GM06990 (cell line): Measurements from ENCODE around the gene CPPED1.

Experiments used
- DNase-seq: peaks from one replicate; pipeline ENCODE4 v3.0.0-alpha.2; 2011; ENCODE audit not compliant: insufficient read length; ENCODE audit errors: extremely low read depth
- H3K27me3 ChIP-seq: replicated peaks from 2 replicates; pipeline ENCODE4 v1.6.0; 2011; ENCODE audit warnings: low read length; ENCODE audit not compliant: control insufficient read depth, insufficient read depth
- H3K36me3 ChIP-seq: 2 replicates; pipeline ENCODE4 v1.5.1; 2011; ENCODE audit warnings: low read length; ENCODE audit not compliant: control insufficient read depth, insufficient read depth
- H3K4me3 ChIP-seq: replicated peaks from 2 replicates; pipeline ENCODE4 v1.5.1; 2011; ENCODE audit warnings: low read depth, mild to moderate bottlenecking, control low read depth, low read length
- TF ChIP-seq, protein P1 (sequence below): IDR thresholded peaks from 2 replicates; pipeline ENCODE4 v1.5.1; 2011; ENCODE audit warnings: low read length, control low read depth, mild to moderate bottlenecking, inconsistent platforms; ENCODE audit not compliant: insufficient read depth, poor library complexity, severe bottlenecking

CPPED1 gene

DNA sequence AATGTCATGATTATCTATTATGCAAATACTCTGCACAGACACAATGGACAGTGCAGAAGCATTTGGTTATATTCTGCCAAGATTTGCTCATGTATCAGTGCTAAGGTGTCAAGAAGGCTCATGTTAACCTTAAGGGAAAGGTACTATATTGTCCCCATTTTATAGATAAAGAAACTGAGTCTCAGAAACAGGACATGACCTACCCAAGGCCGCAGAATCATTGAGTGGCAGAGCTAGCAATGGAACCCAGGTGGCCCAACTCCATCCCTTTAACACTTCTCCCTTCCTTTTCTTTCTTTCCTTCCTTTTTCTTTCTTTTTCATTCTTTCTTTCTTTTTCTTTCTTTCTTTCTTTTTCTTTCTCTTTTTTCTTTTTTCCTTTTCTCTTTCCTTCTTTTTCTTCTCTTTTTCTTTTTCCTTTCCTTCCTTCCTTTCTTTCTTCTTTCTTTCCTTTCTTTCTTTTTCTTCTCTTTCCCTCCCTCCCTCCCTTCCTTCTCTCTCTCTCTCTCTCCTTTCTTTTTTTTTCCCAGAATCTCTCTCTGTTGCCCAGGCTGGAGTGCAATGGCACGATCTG is 149.8 kb downstream of the CPPED1 start:
- no peaks in the 10 kb centered on the region for H3K36me3 ChIP-seq
- TF ChIP-seq, protein P1, sequence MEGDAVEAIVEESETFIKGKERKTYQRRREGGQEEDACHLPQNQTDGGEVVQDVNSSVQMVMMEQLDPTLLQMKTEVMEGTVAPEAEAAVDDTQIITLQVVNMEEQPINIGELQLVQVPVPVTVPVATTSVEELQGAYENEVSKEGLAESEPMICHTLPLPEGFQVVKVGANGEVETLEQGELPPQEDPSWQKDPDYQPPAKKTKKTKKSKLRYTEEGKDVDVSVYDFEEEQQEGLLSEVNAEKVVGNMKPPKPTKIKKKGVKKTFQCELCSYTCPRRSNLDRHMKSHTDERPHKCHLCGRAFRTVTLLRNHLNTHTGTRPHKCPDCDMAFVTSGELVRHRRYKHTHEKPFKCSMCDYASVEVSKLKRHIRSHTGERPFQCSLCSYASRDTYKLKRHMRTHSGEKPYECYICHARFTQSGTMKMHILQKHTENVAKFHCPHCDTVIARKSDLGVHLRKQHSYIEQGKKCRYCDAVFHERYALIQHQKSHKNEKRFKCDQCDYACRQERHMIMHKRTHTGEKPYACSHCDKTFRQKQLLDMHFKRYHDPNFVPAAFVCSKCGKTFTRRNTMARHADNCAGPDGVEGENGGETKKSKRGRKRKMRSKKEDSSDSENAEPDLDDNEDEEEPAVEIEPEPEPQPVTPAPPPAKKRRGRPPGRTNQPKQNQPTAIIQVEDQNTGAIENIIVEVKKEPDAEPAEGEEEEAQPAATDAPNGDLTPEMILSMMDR, result no peak
- no peaks in the 10 kb centered on the region for H3K27me3 ChIP-seq
- no peak for DNase-seq
- no peak overlapping the region for H3K4me3 ChIP-seq

DNA sequence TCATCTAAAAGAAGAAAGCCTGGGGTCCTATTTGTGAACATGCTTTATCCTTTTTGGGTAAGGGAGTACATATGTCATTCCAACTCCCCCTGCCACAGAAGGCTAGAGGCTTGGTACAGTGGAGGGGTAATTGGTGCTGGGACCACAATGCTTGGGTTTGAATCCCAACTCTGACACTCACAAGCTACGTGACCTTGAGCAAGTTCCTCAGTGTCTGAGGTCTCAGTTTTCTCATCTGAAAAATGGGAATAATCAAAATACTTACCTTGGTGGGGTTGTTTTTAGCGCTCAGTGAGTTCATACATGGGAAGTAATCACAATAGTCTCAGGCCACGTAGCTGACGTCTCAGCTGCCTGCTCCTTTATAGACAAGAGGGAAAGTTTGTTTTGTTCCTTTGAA is 150.8 kb downstream of the CPPED1 start:
- DNase-seq, result no peak
- Histone ChIP-seq H3K36me3 (no peaks in the 10 kb centered on the region), H3K4me3 (no peak overlapping the region), H3K27me3 (no peaks in the 10 kb centered on the region)
- TF ChIP-seq, protein P1, result no peak

DNA sequence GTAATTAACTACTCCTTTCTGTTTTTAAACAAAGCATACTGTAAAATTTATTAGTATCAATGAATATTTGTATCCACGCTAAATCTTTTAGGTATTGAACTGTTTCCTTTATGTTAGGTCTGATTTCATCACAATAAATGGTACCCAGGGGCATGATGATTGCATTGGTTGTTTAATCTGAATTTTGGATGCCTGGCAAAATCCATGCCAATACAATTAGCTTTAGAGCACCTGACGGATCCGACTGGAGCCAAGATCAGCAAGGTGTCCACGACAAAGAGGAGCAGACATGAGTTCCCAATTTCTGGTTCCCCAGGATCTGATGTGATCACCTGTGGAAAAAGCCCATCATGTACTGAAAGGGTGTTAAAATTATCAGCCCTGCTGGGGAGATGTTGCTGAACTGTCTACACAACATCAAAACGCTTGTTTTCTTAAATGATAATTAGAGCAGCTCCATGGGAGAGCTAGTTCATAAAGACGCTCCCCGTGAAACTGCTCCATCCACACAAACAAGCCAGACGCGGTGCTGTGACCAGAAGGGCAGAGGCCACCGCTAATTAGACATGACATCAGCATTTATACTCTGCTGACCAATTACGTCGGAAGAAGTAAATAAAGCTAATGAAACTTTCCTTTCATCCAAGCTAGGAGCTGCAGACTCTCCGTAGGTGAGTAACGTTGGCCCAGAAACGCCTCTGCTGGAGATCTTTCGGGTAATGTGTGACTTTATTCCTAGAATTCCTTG is 151.7 kb downstream of the CPPED1 start:
- no peak overlapping the region for H3K4me3 ChIP-seq
- DNase-seq, result no peak
- TF ChIP-seq, protein P1, result no peak
- H3K27me3 ChIP-seq, result no peaks in the 10 kb centered on the region
- no peaks in the 10 kb centered on the region for H3K36me3 ChIP-seq

DNA sequence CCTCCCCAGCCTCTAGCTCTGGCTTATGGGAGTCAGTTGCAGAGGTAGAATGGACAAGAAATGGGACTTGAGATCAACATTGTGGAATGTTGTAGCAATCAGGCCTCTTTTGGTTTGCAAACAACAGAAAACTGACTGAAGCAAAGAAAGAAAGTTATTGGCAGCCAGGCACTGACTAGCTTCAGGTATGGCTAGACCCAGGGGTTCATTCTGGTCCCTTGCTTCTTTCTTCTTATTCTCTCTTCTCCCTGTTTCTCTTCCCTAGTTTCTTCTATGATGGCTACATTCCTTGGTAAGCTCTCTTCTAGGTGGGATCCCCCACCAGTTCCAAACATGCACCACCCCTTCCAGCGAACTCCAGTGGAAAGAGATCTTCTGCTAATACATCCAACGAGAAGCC is 154.3 kb downstream of the CPPED1 start:
- H3K27me3 ChIP-seq, result no peaks in the 10 kb centered on the region
- DNase-seq, result no peak
- H3K36me3 ChIP-seq, result no peaks in the 10 kb centered on the region
- TF ChIP-seq, protein P1, result no peak
- no peak overlapping the region for H3K4me3 ChIP-seq

DNA sequence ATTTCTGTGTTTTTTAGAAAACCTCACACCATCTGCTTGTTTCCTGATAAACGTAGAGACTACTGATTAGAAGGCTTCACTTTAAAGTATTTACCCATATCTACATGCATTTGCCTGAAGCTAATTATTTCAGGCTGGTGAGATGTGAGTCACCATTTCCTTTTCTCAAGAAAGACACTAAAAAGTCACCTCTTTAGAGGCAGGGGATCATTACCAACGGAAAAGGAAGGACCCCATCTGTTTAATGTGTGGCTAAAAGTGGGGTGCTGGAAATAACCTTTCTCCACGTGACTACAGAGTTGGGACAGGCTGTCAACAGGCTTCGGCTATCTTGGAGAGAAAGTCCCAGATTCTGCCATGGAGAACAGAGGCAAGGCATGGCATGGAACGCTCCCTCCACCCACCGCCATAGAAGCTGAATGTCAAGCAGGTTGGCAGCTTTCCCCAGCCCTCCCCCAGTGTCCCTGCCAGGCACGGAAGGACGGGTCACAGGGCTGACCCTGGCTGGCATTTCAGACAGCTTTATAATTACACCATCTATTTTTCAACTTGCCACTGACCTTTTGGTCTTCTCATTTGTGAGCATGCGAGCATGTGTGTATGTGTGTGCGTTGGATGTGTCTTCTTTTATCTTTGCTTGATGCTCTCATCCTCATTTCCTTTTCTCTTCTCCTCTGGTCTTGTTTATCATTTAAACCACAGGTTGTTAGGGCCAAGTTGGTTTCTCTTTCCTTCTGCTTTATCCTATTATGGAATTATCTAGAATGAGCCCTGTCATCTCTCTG is 157.0 kb downstream of the CPPED1 start:
- Histone ChIP-seq H3K4me3 (no peak overlapping the region; the same call in 1 of the 2 replicates), H3K36me3 (no peaks in the 10 kb centered on the region), H3K27me3 (no peaks in the 10 kb centered on the region)
- peak; percentile 77 for DNase-seq
- TF ChIP-seq, protein P1, result no peak
